Right atrium auricular region (tissue), 2 donors: ENCODE measurements around the gene SPG11. TPM values are rescaled to one million over a fixed set of nuclear protein-coding genes. Genes with fewer than 3 reads are reported as not detected.

Source experiments
- DNase-seq: peaks from one replicate; pipeline ENCODE4 v3.0.0-alpha.2; 2019; ENCODE audit warnings: low spot score
- H3K27ac ChIP-seq, 2 donors: fragments of 200-600 bp; sonication (generic); 1 replicate in 1 of 2; 2 replicates in 1 of 2; pipeline ENCODE4 v1.5.1; 2016 to 2019
- H3K27me3 ChIP-seq, 2 donors: fragments of 200-600 bp; sonication (generic); one replicate each; pipeline versions ENCODE4 v1.5.1 to v1.6.0; 2017 to 2019
- H3K36me3 ChIP-seq: fragments of 200-600 bp; sonication (generic); one replicate; pipeline ENCODE4 v1.5.1; 2016
- H3K4me1 ChIP-seq, 2 donors: fragments of 200-600 bp; sonication (generic); one replicate each; pipeline versions ENCODE4 v1.5.1 to v1.6.0; 2017 to 2019
- H3K4me3 ChIP-seq, 2 donors: fragments of 200-600 bp; sonication (generic); 1 replicate in 1 of 2; 2 replicates in 1 of 2; pipeline ENCODE4 v1.5.1; 2017 to 2019; ENCODE audit warnings: mild to moderate bottlenecking in 1 of 2, moderate library complexity in 1 of 2
- H3K9me3 ChIP-seq, 2 donors: fragments of 200-600 bp; sonication (generic); one replicate each; pipeline ENCODE4 v1.5.1; 2019
- CTCF ChIP-seq, 2 donors: fragments of 200-600 bp; sonication (generic); IDR thresholded peaks; one replicate each; pipeline ENCODE4 v1.5.1; 2019; ENCODE audit warnings: antibody characterized with exemption in 2 of 2
- total RNA-seq, 2 donors: library from RNA; depleted of rRNA; stranded (reverse); fragments of >200 nt; gene quantifications; one replicate each; pipeline ENCODE4 v1.1.0, GENCODE V29; 2016

Gene SPG11, protein sequence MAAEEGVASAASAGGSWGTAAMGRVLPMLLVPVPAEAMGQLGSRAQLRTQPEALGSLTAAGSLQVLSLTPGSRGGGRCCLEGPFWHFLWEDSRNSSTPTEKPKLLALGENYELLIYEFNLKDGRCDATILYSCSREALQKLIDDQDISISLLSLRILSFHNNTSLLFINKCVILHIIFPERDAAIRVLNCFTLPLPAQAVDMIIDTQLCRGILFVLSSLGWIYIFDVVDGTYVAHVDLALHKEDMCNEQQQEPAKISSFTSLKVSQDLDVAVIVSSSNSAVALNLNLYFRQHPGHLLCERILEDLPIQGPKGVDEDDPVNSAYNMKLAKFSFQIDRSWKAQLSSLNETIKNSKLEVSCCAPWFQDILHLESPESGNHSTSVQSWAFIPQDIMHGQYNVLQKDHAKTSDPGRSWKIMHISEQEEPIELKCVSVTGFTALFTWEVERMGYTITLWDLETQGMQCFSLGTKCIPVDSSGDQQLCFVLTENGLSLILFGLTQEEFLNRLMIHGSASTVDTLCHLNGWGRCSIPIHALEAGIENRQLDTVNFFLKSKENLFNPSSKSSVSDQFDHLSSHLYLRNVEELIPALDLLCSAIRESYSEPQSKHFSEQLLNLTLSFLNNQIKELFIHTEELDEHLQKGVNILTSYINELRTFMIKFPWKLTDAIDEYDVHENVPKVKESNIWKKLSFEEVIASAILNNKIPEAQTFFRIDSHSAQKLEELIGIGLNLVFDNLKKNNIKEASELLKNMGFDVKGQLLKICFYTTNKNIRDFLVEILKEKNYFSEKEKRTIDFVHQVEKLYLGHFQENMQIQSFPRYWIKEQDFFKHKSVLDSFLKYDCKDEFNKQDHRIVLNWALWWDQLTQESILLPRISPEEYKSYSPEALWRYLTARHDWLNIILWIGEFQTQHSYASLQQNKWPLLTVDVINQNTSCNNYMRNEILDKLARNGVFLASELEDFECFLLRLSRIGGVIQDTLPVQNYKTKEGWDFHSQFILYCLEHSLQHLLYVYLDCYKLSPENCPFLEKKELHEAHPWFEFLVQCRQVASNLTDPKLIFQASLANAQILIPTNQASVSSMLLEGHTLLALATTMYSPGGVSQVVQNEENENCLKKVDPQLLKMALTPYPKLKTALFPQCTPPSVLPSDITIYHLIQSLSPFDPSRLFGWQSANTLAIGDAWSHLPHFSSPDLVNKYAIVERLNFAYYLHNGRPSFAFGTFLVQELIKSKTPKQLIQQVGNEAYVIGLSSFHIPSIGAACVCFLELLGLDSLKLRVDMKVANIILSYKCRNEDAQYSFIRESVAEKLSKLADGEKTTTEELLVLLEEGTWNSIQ (N-terminal part only)
- total RNA-seq, result 10 to 100 TPM; 34.2 to 40.1 TPM

GRCh38 chr15:44663410-44664308 is at the start of gene SPG11:
Gene SPG11, minus strand, starts transcription at chr15:44663662. Its CDS starts 15 bp downstream, at chr15:44663647.
- TF ChIP-seq CTCF (IDR thresholded peaks at IDR 0.05), result peak; percentile 93 to 95
- no peaks in the 10 kb centered on the region for H3K27me3 ChIP-seq
- peak within 1 kb of the TSS; percentile 95 for H3K4me3 ChIP-seq
- peak; percentile 98 for DNase-seq
- H3K4me1 ChIP-seq, result peaks cover 0 to 21% of the 10 kb centered on the region in 2 donors
- H3K9me3 ChIP-seq, result no peaks in the 10 kb centered on the region
- peaks cover 12% of the 10 kb centered on the region for H3K36me3 ChIP-seq
- peak within 1 kb of the TSS; percentile 98 to 100 for H3K27ac ChIP-seq

GRCh38 chr15:44712346-44713005 is 49.0 kb upstream of the SPG11 start:
- TF ChIP-seq CTCF (IDR thresholded peaks at IDR 0.05), result no peak
- H3K27ac ChIP-seq, result peak overlapping the region; percentile 99 to 100
- H3K9me3 ChIP-seq, result no peaks in the 10 kb centered on the region
- peak; percentile 84 for DNase-seq
- peak overlapping the region; percentile 81 to 90 for H3K4me3 ChIP-seq
- peaks cover 0 to 41% of the 10 kb centered on the region in 2 donors for H3K4me1 ChIP-seq
- H3K36me3 ChIP-seq, result peaks cover 23% of the 10 kb centered on the region
- H3K27me3 ChIP-seq, result no peaks in the 10 kb centered on the region

GRCh38 chr15:44711743-44712345 is 48.4 kb upstream of the SPG11 start:
- no peak for TF ChIP-seq CTCF (IDR thresholded peaks at IDR 0.05)
- no peak for DNase-seq
- H3K4me3 ChIP-seq, result peak overlapping the region; percentile 81 to 90

DNA sequence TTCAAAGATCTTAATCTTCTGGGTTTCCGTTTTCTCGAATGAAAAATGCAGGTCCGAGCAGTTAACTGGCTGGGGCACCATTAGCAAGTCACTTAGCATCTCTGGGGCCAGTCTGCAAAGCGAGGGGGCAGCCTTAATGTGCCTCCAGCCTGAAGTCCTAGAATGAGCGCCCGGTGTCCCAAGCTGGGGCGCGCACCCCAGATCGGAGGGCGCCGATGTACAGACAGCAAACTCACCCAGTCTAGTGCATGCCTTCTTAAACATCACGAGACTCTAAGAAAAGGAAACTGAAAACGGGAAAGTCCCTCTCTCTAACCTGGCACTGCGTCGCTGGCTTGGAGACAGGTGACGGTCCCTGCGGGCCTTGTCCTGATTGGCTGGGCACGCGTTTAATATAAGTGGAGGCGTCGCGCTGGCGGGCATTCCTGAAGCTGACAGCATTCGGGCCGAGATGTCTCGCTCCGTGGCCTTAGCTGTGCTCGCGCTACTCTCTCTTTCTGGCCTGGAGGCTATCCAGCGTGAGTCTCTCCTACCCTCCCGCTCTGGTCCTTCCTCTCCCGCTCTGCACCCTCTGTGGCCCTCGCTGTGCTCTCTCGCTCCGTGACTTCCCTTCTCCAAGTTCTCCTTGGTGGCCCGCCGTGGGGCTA is 47.8 kb upstream of the SPG11 start, which contains the start of the genes B2M and PATL2:
B2M (plus strand) TSS at position 422 of the 647 bp plus-strand sequence; CDS start at position 452, 30 bp downstream.
PATL2 (minus strand) TSS at position 228 of the 647 bp plus-strand sequence. CDS start 34,833 bp downstream, outside the sequence.
- Histone ChIP-seq H3K27ac (peak within 1 kb of the TSS; percentile 99 to 100), H3K4me1 (peaks cover 0 to 34% of the 10 kb centered on the region in 2 donors), H3K36me3 (peaks cover 11% of the 10 kb centered on the region), H3K9me3 (no peaks in the 10 kb centered on the region), H3K27me3 (no peaks in the 10 kb centered on the region), H3K4me3 (peak within 1 kb of the TSS; percentile 81 to 90)
- no peak for TF ChIP-seq CTCF (IDR thresholded peaks at IDR 0.05)
- DNase-seq, result peak; percentile 99

More at GRCh38 chr15:44711743-44712345, 48.4 kb upstream of the SPG11 start:
- H3K36me3 ChIP-seq, result peaks cover 17% of the 10 kb centered on the region
- no peaks in the 10 kb centered on the region for H3K9me3 ChIP-seq
- peaks cover 0 to 40% of the 10 kb centered on the region in 2 donors for H3K4me1 ChIP-seq
- H3K27me3 ChIP-seq, result no peaks in the 10 kb centered on the region
- H3K27ac ChIP-seq, result peak overlapping the region; percentile 99 to 100
